AG04450 (cell line): Measurements from ENCODE around the gene KIF26A. TPM values are rescaled to one million over a fixed set of nuclear protein-coding genes. Genes with fewer than 3 reads are reported as not detected.

ENCODE experiments used
- CTCF ChIA-PET: fragments of 300-600, 350-600 bp; formaldehyde crosslinking; extraction: SDS; loops from one replicate; lab custom pipeline; 2022; ENCODE audit warnings: antibody characterized with exemption, inconsistent platforms; lab: Charles Lee
- POLR2A ChIA-PET: fragments of 350-600 bp; formaldehyde crosslinking; extraction: SDS; loops from one replicate; lab custom pipeline; 2021; ENCODE audit warnings: antibody characterized with exemption, inconsistent platforms; lab: Yijun Ruan, JAX
- DNase-seq: peaks from one replicate; pipeline ENCODE4 v3.0.0-alpha.2; 2011; ENCODE audit warnings: low read depth, low spot score
- H3K27ac ChIP-seq: one replicate; pipeline ENCODE4 v1.5.1; 2012; ENCODE audit warnings: low read depth, low read length, control low read depth
- H3K27me3 ChIP-seq: one replicate; pipeline ENCODE4 v1.6.0; 2012; ENCODE audit warnings: low read length; ENCODE audit not compliant: control insufficient read depth, insufficient read depth
- H3K4me3 ChIP-seq: 2 replicates; pipeline ENCODE4 v1.5.1; 2011; ENCODE audit warnings: mild to moderate bottlenecking, low read depth, low read length, control low read depth
- H3K9me3 ChIP-seq: 2 replicates; pipeline ENCODE4 v1.5.1; 2012; ENCODE audit warnings: low read length; ENCODE audit not compliant: control insufficient read depth, insufficient read depth
- polyA plus RNA-seq: library from polyadenylated mRNA; depleted of rRNA; stranded (reverse); fragments of >200 nt; gene quantifications from 2 replicates; pipeline ENCODE4 v1.2.3, GENCODE V29; 2011
- TF ChIP-seq, protein P1 (sequence below): IDR thresholded peaks from 2 replicates; pipeline ENCODE4 v1.5.1; 2011; ENCODE audit warnings: low read depth, low read length, control low read depth, inconsistent platforms

Gene KIF26A
- polyA plus RNA-seq, 1 experiment: not detected

GRCh38 chr14:104211215-104211614, 72.8 kb downstream of the KIF26A start:
- H3K9me3 ChIP-seq: peaks cover 99% of the 10 kb centered on the region
- ChIA-PET CTCF (no interaction called here), POLR2A (no interaction called here)

GRCh38 chr14:104211741-104212140, 73.4 kb downstream of the KIF26A start:
- DNase-seq: no peak
- TF ChIP-seq, protein P1, sequence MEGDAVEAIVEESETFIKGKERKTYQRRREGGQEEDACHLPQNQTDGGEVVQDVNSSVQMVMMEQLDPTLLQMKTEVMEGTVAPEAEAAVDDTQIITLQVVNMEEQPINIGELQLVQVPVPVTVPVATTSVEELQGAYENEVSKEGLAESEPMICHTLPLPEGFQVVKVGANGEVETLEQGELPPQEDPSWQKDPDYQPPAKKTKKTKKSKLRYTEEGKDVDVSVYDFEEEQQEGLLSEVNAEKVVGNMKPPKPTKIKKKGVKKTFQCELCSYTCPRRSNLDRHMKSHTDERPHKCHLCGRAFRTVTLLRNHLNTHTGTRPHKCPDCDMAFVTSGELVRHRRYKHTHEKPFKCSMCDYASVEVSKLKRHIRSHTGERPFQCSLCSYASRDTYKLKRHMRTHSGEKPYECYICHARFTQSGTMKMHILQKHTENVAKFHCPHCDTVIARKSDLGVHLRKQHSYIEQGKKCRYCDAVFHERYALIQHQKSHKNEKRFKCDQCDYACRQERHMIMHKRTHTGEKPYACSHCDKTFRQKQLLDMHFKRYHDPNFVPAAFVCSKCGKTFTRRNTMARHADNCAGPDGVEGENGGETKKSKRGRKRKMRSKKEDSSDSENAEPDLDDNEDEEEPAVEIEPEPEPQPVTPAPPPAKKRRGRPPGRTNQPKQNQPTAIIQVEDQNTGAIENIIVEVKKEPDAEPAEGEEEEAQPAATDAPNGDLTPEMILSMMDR: no peak
- CTCF ChIA-PET: no interaction called here
- Histone ChIP-seq H3K9me3 (peaks cover 99% of the 10 kb centered on the region), H3K27ac (no peak overlapping the region), H3K4me3 (no peak overlapping the region), H3K27me3 (no peaks in the 10 kb centered on the region)
- POLR2A ChIA-PET: no interaction called here

More at GRCh38 chr14:104211215-104211614, 72.8 kb downstream of the KIF26A start:
- TF ChIP-seq, protein P1: no peak
- Histone ChIP-seq H3K4me3 (no peak overlapping the region), H3K27ac (no peak overlapping the region), H3K27me3 (no peaks in the 10 kb centered on the region)
- no peak for DNase-seq

- Histone ChIP-seq H3K27me3 (no peaks in the 10 kb centered on the region), H3K4me3 (no peak overlapping the region), H3K27ac (no peak overlapping the region), H3K9me3 (peaks cover 95% of the 10 kb centered on the region)
- TF ChIP-seq, protein P1: no peak
- CTCF ChIA-PET: no interaction called here
- POLR2A ChIA-PET: no interaction called here
- DNase-seq: no peak
Measured at GRCh38 chr14:104212206-104213095, 74.1 kb downstream of the KIF26A start.

DNA sequence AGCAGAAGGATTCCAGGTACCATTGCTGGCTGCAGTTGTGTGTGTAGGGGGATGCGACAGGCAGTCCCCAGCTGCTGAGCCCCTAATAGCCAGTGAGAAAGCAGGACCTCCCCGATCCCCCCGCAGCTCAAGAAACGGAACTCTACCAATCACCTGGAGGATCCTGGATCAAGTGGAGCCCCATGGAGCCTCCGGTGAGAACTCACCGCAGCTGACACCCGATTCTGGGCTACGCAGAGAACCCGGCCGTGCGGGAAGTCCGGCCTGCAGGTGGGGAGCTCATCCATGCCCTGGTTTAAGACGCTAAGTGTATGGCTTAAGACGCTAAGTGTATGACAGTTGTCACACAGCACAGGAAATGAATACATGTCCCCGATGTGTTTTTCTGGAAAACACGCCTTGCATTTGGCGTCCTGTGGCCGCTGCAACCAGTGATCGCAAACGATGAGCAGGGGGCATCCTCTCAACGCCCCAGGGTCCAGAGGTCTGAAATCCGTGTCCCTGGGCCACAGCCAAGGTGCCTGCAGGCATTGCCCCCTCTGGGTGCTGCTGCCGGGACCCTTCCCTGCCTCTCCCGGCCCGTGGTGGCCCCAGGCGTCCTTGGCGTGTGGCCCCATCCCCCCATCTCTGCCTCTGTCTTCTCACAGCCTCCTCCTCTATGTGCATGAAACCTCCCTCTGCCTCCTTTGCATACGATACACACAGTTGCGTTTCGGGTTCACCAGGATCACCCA, 75.1 kb downstream of the KIF26A start:
- POLR2A ChIA-PET: no interaction called here
- TF ChIP-seq, protein P1: no peak
- no peak overlapping the region for H3K27ac ChIP-seq
- no peaks in the 10 kb centered on the region for H3K27me3 ChIP-seq
- no peak for DNase-seq
- CTCF ChIA-PET: no interaction called here
- peaks cover 95% of the 10 kb centered on the region for H3K9me3 ChIP-seq
- no peak overlapping the region for H3K4me3 ChIP-seq
